ENCODE results near the gene ADAMTS6.
A peak's percentile ranks its signal among the peaks of the same experiment; 100 is the strongest.

Gene ADAMTS6

DNA sequence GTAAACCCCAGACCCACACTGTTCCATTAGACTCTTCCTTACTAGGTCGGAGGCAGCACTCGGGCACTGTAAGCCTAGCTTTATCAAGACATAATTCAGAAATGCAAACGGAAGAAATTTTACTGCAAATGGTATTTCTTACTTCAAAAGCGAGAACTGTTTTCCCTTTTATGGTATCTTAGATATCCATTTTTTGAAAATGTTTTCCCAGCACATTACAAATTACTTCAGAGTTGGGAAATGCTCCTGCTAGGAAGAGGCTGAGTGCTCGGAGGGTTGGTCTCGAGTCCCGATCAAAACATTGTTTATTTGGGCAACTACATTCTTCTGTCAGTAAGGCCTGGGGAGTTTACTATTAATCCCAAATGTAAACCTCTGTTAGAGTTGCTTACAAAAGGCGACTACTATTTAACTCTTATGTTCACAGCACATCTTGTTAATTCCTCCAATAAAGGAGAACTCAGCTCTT is 380.1 kb downstream of the ADAMTS6 start:
- no peak for DNase-seq

DNA sequence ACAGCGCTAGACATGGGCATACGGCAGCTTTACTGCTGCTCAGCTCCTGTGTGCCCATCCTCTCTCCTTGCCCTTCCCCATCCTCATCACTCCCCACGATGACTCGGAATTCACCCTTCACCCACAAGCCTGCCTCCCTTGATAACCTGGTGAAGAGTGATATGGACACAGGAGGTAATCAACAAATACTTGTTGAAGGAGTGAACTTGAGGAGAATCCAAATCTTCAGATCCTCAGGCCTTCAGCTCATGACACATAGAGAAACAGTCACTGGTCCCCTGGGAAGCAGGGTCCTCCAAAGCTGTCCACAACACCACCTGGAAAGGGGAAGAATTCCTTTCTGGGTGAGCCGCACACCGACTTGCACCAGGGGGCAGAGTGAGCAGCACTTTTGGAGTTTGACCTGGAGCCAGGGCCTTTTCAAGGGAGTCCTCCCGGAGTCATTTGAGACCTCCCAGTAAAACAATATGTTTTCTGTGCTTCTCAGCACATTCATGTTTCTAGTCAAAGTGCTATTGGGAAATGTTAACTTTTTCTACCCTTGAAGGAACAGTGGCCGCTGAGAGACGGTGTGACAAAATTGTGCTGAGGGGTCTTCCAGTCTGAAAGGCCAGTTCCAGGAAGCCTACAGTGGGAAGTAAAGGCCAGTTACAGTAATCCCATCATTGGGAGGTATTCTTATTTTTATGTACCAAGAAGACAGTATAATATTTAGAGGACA is 380.6 kb downstream of the ADAMTS6 start:
- DNase-seq = peak; percentile 35
